Stimulated activated naive CD8-positive, alpha-beta T cell treated with anti-CD3 and anti-CD28 coated beads, Interleukin-15, Interleukin-2, amounts not matched to agents 100 U/mL and 50 U/mL, for 24 hours (primary cell): ENCODE results near the gene BLMH.
"Not testable (repeated sequence)": the region's sequence is repeated elsewhere in the genome, so short reads cannot be mapped to it uniquely, and the experiment has no call there.

Experiments used
- ATAC-seq: fragments of 150-1000 bp; cut with Tn5 transposase; one replicate; pipeline ENCODE4 v1.10.0; 2021
- DNase-seq: peaks from one replicate; pipeline ENCODE4 v3.0.0; 2021

BLMH gene

GRCh38 chr17:30228011-30228410, 63.7 kb downstream of the BLMH start:
- DNase-seq (no peak), ATAC-seq (no peak)

DNA sequence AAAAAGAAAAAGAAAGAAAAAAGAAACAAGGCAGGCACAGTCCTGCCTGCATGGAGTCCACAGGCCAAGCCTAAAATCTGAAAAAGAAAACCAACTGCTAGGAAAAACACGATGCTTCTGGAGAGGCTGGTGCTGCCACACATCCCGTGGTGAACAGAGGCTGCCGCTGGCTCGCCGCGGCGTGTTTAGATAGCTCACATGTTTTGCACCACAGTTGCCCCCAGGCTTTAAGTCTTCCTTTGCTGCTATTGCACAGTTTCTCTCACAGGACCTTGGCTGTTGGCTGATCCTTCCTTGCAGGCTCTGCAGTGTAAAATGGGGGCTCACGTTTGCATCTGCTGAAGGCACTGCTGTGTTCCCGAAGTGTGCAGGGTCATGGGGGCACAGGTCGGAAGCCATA, 64.9 kb downstream of the BLMH start:
- ATAC-seq (no peak), DNase-seq (no peak)

DNA sequence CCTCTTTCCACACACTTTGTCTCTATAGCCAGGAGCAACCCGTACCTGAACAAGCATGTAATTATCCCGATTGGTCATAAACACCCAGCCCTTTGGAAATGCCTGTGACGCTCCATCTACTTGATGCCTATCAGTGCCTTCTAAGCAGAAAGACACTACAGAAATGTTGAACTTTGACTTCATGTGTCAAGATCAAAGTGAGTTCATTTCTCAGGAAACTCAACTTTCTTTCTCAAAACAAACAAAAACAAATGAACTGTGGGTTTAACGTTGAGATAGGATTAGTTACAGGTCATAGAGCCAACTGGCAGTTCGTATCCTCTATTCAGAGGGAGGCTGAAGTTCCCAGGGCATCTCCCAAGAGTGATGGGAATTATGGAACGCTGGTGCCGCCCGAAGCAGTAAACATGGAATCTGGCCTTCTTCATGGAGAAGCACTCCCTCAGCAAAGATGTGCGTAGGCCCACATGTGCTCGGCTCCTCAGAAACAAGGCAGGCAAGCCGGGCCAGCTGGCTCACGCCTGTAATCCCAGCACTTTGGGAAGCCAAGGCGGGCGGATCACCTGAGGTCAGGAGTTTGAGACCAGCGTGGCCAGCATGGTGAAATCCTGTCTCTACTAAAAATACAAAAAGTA, 65.7 kb downstream of the BLMH start:
- ATAC-seq: no peak
- DNase-seq: no peak

GRCh38 chr17:30225112-30225511, 66.6 kb downstream of the BLMH start:
- no peak for ATAC-seq

GRCh38 chr17:30224419-30224960, 67.3 kb downstream of the BLMH start:
- DNase-seq (no peak), ATAC-seq (no peak)

More at GRCh38 chr17:30225112-30225511, 66.6 kb downstream of the BLMH start:
- no peak for DNase-seq

DNA sequence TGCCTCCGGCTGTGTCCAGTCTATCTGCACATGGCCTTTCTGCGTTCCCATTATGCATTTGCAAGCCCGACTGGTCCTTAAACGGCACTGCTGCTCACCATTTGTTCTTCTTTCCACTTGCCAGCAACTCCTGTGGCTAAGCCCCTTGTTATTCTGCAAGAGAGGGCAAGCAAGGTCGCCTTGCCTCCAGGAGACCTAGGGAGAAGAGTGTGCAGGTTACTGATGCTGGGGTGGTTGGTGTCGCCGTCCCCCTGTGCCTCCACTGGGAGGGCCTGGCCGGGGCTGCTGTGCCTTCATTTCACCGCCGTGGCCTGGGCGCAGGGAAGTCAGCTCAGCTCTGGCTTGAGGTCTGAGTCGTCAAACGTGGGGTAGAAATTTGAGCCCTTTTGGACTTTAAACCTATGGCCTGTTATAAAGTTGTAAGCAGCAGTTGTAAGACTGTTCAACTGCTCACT, 69.0 kb downstream of the BLMH start:
- no peak for DNase-seq
- ATAC-seq: no peak

- DNase-seq (no peak), ATAC-seq (no peak)
These were observed 69.5 kb downstream of the BLMH start for GRCh38 chr17:30222251-30222650.

- DNase-seq (no peak), ATAC-seq (no peak)
These were observed 70.4 kb downstream of the BLMH start for GRCh38 chr17:30221346-30221745.

GRCh38 chr17:30220414-30220813, 71.3 kb downstream of the BLMH start:
- ATAC-seq: no peak
- no peak for DNase-seq

DNA sequence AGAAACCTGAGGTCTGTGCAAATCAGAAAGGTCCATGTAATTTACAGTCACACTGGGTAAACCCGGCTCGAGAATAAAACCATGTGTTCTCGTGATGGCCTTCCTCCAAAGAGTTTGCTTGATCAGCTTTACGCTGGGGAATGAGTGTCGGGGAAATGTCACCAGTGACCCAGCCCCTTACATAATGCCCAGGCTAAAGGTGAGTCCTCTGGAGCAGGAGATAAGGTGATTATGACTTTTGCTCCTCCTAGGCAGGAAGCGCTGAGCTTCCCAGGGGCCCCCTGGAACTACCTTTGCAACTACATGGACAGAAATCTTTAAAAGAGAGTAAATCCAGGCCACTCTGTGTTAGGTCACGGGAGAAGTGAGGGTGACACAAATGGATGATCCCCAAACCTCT, 71.9 kb downstream of the BLMH start:
- no peak for DNase-seq
- ATAC-seq: no peak

DNA sequence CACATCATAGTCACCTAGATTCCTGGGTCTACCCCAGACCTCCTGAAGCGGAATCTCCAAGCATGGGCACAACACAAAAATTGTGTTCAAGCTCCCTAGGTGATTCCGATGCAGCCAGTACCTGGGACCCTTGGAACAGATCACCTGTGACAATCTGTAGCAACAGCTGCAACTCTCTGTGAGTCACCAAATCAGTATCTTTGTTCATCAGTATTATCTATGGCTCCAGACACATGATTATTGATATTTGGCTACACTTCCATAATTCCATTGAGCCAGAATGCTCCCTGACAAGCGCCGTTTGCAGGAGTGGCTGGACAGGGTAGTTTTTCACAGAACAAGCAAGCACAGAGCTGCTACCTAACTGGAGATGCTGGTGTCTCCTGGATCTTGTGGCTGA, 72.4 kb downstream of the BLMH start:
- ATAC-seq (no peak), DNase-seq (no peak)

GRCh38 chr17:30218799-30219198, 72.9 kb downstream of the BLMH start:
- no peak for ATAC-seq
- DNase-seq: no peak

DNA sequence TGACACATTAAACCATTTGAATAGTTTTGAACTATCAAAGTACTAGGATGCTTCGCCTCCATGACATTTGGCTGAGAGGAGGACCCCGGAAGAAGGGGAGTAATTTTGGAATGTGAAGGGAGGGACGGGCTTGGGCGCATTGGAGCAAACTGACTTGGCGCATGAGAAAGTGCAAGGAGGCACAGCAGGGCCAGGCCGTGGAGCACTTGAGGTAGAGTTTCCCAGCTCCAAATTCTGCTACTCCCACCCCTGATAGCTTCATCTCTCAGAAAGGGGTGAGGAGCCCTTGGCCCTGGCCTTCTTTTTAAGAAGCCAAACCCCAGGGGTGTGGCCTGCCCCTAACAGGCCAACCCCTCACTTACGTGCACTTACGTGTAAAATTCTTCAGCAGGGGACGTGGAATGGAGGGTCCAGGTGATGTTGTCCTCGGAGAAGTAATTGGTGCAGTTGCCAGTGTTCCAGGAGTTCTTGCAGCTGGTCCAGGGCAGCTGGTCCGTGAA, 73.9 kb downstream of the BLMH start:
- DNase-seq (no peak), ATAC-seq (no peak)

DNA sequence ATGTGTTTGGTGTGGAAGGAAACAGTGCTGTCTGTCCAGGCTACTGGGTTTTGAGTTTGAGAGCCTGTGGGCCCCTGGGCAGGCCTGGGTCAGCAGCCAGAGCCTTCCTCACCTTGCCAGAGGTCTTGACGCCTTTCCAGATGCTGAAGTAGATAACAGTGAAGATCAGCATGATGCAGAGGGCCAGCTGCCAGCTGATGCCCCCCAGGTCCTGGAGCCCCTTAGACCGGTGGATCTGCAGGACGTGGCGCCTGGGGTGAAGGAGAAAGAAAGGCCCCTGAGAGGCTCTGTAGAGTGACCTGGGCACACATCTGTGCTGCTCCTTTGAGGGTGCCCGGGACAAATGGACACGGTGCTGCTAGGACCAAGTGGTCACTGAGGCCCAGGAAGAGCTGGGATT, 74.7 kb downstream of the BLMH start:
- no peak for DNase-seq
- ATAC-seq: no peak

- DNase-seq (no peak), ATAC-seq (peak; percentile 49)
These were observed 79.0 kb downstream of the BLMH start for GRCh38 chr17:30212750-30213149.

DNA sequence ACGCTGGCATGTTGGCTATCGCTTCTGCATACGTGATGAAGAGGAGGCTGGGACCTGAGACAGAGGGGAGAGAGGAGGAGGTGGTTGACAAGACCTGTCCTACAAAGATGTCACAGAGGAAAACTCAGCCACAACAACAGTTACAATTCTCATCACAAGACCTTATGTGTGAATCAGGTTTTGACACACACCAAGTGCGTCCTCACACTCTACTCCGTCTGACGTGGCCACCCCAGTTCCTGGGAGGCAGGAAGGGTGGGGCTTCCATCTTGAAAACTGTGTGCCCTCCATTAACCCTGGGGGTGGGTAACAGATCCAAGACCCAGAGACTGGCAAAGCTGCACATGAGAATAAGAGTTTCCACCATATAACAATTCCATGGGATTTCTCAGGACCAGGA, 80.4 kb downstream of the BLMH start:
- ATAC-seq: no peak
- DNase-seq: no peak

GRCh38 chr17:30210901-30211300, 80.8 kb downstream of the BLMH start:
- no peak for DNase-seq
- ATAC-seq: no peak

DNA sequence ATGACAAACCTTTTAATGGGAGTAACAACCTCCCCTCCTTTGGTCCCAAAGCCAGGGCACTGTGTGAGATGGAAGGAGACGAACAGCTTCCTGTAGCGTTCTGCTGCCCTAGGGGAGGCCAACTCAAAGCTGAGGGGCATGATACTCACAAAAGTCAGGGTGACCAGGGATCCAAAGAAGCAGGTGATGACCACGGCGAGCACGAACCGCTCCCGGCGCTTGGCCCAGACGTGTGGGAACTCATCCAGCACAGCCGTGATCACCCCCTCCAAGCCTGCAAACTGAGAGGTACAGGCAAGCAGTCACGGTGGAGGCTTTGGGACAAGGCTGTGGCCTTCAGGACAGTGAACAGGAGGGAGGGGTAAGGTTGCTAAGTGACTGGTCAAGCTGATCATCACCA, 81.4 kb downstream of the BLMH start:
- no peak for ATAC-seq

DNA sequence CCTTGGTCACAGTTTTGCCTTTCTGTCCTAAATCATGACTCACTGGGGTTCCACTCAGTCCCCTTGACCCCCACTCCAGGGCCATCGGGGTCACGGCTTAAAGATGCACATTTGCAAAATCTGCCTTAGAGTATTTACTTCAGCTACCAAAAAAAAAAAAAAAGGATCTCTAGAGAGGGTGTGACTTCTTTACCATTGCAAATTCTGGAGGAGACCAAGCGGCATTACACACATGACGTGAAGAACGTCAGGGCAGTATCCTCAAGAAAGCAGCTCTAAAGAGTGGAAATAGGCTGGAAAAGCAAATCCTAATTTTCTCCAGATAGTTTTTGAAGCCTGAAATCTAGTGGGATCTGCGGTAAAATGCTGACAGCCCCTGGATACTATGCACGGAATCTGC, 81.8 kb downstream of the BLMH start:
- ATAC-seq (no peak), DNase-seq (no peak)

More for the DNA sequence above, 81.4 kb downstream of the BLMH start:
- no peak for DNase-seq

- no peak for DNase-seq
- no peak for ATAC-seq
These were observed 83.5 kb downstream of the BLMH start for GRCh38 chr17:30208214-30208613.

GRCh38 chr17:30207655-30208054, 84.1 kb downstream of the BLMH start:
- ATAC-seq (no peak), DNase-seq (no peak)

DNA sequence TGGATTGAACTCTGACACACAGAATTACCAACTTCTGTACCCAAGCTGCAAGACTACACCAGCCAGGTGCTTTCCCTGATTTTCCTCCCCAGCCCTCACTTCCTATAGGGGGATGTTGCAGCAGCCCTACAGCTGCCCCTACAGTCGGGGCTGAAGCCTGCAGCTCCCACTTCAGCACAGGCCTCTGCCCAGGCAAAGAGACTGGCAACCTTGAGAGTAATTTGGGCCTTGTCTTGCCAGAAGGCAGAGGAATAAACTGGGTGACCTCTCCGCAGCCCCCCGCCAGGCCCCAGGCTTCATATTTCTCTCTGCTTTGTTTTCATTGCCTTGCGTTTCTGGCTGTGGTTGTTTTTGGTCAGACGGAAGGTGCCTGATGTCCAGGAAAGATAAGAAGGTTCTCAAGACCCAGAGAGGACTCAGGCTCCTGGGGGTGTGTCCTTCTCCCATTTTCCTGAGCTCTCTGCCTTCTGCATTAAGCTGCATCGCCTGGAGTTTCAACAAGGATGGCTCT, 88.2 kb downstream of the BLMH start:
- ATAC-seq (no peak), DNase-seq (no peak)

- DNase-seq, ATAC-seq: not testable (repeated sequence)
These were observed 91.1 kb downstream of the BLMH start for GRCh38 chr17:30200656-30201055.

- ATAC-seq (no peak), DNase-seq (no peak)
These were observed 91.6 kb downstream of the BLMH start for GRCh38 chr17:30200106-30200505.
